GM18511 (cell line): ENCODE data around the gene UNC119.
"Not testable (repeated sequence)": the region's sequence is repeated elsewhere in the genome, so short reads cannot be mapped to it uniquely, and the experiment has no call there.

Source experiments
- ATAC-seq: cut with Tn5 transposase; IDR thresholded peaks from one replicate; pipeline ENCODE4 v1.9.1; 2021; ENCODE audit warnings: mild to moderate bottlenecking, moderate library complexity; ENCODE audit not compliant: unreplicated experiment

UNC119 gene

GRCh38 chr17:28552176-28552999, at the start of gene UNC119:
TSS of gene UNC119 (minus strand) at chr17:28552624. CDS start at chr17:28552557, 67 bp downstream.
- peak; percentile 56 for ATAC-seq

GRCh38 chr17:28599311-28600184, 47.1 kb upstream of the UNC119 start:
- peak; percentile 54 for ATAC-seq

- ATAC-seq: peak; percentile 92
Measured at GRCh38 chr17:28598799-28599310, 46.4 kb upstream of the UNC119 start, which contains the start of gene SPAG5. TSS of gene SPAG5 (minus strand) at chr17:28599025. CDS start at chr17:28598946, 79 bp downstream.

GRCh38 chr17:28598389-28598788, 46.0 kb upstream of the UNC119 start:
- no peak for ATAC-seq

GRCh38 chr17:28597606-28598383, 45.4 kb upstream of the UNC119 start:
- ATAC-seq: no peak

- ATAC-seq: no peak
Measured at GRCh38 chr17:28592260-28592659, 39.8 kb upstream of the UNC119 start.

- ATAC-seq: no peak
Measured at GRCh38 chr17:28585851-28586250, 33.4 kb upstream of the UNC119 start.

GRCh38 chr17:28584434-28584833, 32.0 kb upstream of the UNC119 start:
- ATAC-seq: no peak

- no peak for ATAC-seq
Measured at GRCh38 chr17:28582513-28582912, 30.1 kb upstream of the UNC119 start.

- ATAC-seq: no peak
Measured at GRCh38 chr17:28580959-28581358, 28.5 kb upstream of the UNC119 start.

GRCh38 chr17:28579526-28579925, 27.1 kb upstream of the UNC119 start:
- ATAC-seq: no peak

- no peak for ATAC-seq
Measured at GRCh38 chr17:28578246-28579195, 26.1 kb upstream of the UNC119 start.

GRCh38 chr17:28577466-28577824, 25.0 kb upstream of the UNC119 start:
- ATAC-seq: no peak

GRCh38 chr17:28576758-28577465, 24.5 kb upstream of the UNC119 start, which contains the start of gene ALDOC:
TSS of gene ALDOC (minus strand) at chr17:28576895. CDS start at chr17:28575532, 1,363 bp downstream.
- peak; percentile 81 for ATAC-seq

GRCh38 chr17:28576016-28576415, 23.6 kb upstream of the UNC119 start:
- ATAC-seq: not testable (repeated sequence)

GRCh38 chr17:28575126-28575795, 22.8 kb upstream of the UNC119 start:
- ATAC-seq: no peak

- ATAC-seq: no peak
Measured at GRCh38 chr17:28574526-28574925, 22.1 kb upstream of the UNC119 start.

- ATAC-seq: no peak
Measured at GRCh38 chr17:28573966-28574480, 21.6 kb upstream of the UNC119 start.
